HG02840 (cell line): ENCODE data around the gene ZNHIT3.
A peak's percentile ranks its signal among the peaks of the same experiment; 100 is the strongest.
"Not testable (repeated sequence)": the region's sequence is repeated elsewhere in the genome, so short reads cannot be mapped to it uniquely, and the experiment has no call there.

ENCODE experiments used
- ATAC-seq: cut with Tn5 transposase; IDR thresholded peaks from one replicate; pipeline ENCODE4 v1.9.1; 2021; ENCODE audit warnings: mild to moderate bottlenecking, moderate library complexity, moderate number of reproducible peaks; ENCODE audit not compliant: unreplicated experiment, low FRiP score

The ZNHIT3 gene

DNA sequence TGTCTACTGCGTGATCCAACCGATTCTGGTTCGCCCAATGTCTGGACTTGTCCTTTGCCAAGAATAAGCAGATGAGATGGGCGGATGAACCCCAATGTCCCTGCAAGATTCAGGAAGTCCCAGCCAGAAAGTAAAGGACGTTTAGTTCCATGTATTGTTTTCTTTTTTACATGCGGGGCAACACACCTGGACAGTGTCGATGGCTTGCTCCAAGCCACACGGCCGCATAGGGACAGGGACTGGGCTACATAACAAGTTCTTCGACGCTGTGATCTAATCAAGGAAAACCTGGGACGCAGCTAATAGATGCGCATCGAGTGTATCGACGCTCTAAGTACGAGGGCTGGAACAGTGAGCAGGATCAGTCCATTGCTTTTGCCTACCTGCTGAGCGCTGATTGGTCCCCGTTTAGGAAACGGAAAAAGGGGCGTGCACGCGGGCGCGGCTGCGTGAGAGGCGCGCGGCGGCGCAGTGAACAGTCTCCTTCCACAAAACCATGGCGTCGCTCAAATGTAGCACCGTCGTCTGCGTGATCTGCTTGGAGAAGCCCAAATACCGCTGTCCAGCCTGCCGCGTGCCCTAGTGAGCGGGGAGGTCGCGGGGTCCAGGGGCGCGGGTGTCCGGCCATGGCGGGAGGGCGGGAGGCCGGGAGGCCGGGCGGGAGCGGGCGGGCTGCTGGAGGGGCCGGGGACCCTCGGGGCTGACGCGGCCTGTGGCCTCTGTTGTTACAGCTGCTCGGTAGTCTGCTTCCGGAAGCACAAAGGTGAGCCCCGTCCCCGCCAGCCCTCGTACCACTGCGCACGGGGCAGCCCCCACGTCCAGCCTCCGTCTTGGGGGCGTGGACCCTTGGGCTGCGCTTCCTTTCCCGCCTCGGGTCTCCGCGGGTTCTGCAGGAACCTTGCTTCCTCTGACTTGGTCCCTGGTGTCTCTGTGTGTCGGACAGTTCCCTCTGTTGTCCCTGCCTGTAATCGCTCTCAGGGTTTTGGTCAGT lies at the start of gene ZNHIT3:
TSS of gene ZNHIT3 (plus strand) at position 478 of the 991 bp plus-strand sequence. CDS start at position 497, 19 bp downstream.
- ATAC-seq = peak; percentile 80

- not testable (repeated sequence) for ATAC-seq
Observed at GRCh38 chr17:36441792-36442191, 44.7 kb upstream of the ZNHIT3 start.

- ATAC-seq = no peak
Observed at GRCh38 chr17:36443777-36444176, 42.7 kb upstream of the ZNHIT3 start.

DNA sequence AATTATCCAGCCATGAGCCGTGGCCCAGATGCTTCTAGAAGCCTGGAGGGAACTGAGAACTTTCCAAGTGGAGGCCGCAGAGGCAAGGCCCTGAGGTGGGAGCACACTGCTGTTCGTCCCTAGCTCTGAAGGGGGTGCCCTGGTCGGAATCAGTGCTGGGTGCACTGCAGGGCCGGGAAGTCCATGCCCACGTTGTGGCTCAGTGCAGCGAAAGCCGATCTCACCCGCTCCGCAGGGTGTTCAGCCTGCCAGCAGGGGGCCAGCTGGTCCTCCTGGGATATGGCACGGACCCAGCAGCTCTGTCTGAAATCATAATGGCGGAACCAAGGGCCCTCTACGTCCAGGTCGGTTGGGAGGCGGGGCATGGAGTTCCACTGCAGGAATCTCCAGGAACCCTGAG lies 36.5 kb upstream of the ZNHIT3 start:
- ATAC-seq = not testable (repeated sequence)

DNA sequence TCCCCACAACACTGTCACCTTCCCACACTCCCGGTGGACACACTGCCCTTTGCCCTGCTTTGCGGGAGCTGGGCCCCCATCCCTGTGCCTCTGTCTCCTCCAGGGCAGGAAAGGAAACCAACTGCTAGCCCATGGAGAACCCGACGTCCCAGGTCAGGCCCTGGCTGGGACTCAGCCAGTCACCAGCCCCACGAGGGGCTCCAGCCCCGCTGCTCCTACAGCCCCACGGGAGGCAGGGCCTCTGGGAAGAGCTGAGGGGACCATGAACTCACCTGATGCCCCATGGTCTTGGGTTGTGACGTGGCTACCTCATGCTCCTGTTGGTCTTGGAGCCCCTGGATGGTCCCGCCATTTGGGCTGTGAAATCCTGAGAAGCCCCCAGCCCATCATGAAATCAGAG lies 33.6 kb upstream of the ZNHIT3 start:
- ATAC-seq = not testable (repeated sequence)

GRCh38 chr17:36457701-36458100 lies 28.8 kb upstream of the ZNHIT3 start:
- not testable (repeated sequence) for ATAC-seq

GRCh38 chr17:36459045-36459444 lies 27.4 kb upstream of the ZNHIT3 start:
- no peak for ATAC-seq

DNA sequence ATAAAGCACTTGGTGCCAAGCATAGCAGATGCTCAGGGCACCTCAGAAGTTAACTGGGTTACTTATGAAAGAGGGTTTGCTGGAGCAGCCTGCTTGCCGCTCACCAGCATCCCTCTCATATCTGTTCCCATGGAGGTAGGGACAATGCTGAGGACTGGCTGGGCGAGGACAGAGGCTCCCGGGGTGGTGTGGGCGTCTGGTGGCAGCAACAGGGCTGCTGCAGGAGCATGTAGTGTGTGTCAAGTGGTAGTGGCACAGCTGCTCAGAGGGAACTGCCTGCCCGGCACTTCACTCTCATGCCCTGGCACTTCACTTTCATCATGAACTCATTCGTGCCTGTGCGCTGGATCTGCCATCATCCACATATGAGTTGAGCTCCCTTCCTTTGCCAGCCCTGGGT lies 26.9 kb upstream of the ZNHIT3 start:
- no peak for ATAC-seq

- ATAC-seq = no peak
Observed at GRCh38 chr17:36460265-36460937, 26.1 kb upstream of the ZNHIT3 start.

- ATAC-seq = no peak
Observed at GRCh38 chr17:36461330-36462110, 25.0 kb upstream of the ZNHIT3 start.

DNA sequence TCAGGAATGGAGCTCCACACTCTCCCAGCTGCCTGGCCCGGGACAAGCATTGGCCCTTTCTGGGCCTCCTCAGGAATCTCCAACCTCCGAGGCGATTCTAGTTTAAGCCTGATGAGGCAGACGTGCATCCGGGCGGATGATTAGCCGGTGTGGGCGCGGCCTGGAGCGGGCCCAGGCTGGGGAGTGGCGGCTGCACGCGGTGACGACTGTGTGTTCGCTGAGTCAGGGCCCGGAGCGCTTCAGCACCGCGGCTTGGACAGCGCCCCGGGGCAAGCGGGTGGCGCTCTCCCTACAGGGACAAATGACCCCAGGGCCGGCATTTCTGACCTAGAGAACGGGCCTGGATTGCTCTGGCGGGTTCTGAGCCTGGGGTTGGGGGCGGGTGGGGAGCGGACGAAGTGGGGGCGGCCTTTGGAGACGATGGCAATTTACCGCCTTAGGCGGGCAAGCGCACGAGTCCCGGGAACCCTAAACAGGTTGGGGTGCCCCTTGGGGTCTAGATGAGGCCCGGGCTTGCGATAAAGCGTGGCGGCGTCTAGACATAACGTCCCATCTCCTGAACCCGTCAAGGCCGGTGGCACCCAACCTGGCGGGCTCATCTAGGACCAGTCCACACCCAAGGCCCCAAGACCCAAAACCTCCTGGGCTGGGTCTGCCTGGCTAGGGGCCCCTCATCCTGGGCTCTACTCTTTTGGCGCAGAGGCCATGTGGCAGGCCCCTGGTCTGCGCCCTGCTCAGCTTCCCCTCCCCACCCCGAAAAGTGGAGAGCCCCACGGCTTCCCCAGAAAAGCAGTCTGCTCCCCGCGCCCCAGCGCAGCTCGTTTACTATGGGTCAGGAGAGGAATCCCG lies 22.3 kb upstream of the ZNHIT3 start:
- ATAC-seq = no peak

GRCh38 chr17:36464765-36465088 lies 21.8 kb upstream of the ZNHIT3 start:
- no peak for ATAC-seq

DNA sequence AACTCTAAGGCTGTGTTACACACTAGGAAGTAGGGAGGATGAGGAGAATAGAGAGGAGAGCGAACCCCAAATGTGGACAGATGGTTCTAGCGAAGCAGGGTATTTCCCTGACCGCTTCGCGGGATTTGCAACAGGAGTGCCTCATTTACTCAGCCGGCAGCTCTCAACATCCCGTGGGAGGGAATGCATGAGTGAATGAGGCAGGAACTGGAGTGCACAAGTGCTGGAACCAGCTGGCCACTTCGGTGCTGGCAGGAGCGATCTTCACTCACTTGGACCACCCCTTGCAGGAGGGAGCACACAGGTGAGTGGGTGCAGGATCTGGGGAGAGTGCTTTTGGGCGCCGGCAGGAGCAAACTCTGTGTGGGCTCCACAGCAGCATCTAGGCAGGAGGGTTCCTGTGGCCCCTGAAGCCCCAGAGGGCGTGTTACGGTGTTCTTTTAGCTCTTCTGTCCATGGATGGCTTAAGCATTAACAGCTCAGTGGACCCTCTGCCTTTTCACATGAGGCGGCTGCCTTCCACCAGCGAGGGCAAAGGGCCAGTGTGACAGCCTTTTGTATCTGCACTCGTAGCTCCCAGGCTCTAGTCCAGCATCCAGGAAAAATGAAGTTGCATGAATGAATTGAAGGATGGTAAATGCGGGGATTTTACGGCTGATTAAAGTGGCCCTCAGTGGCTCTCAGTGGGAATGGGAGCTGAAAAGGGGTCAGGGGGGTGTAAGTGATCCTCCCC lies 17.4 kb upstream of the ZNHIT3 start:
- no peak for ATAC-seq

DNA sequence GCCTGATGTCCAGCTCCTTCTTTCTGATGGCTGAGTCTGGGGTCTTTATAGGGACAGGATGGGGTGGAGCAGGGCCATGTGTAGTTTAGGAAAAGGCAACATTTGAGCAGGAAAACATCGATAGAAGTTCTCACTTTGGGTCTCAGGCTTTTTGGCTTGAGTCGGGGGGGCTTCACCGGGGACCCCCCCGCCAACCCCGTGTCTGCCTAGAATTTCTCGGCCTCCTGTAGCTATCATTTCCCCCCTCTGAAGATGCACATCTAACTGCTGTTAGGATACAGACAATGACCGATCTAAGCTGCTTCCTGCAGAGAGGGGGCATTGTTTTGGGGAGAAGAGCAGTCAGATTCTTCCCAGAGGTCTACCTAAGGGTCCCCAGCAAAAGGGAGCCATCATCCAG lies 16.7 kb upstream of the ZNHIT3 start:
- ATAC-seq = no peak

- ATAC-seq = no peak
Observed at GRCh38 chr17:36470499-36470898, 16.0 kb upstream of the ZNHIT3 start.

DNA sequence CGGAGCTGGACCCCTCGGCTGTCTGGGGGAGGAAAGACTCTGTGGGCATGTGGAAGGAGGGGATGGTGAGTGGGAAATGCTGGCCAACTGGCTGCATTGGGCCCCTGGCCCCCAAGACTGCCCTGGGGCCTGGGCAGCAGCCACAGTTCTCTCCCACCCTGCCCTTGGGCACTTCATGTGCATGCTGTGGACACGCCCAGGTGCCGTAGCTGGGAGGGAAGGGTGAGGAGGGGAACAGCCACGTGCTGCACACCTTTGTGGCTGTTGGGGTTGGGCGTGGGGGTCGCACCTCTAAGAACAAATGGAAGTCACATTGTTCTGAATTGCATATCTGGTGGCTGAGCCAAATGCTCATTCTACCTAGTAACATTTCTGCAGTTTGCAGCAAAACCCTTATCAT lies 11.9 kb upstream of the ZNHIT3 start:
- ATAC-seq = no peak

DNA sequence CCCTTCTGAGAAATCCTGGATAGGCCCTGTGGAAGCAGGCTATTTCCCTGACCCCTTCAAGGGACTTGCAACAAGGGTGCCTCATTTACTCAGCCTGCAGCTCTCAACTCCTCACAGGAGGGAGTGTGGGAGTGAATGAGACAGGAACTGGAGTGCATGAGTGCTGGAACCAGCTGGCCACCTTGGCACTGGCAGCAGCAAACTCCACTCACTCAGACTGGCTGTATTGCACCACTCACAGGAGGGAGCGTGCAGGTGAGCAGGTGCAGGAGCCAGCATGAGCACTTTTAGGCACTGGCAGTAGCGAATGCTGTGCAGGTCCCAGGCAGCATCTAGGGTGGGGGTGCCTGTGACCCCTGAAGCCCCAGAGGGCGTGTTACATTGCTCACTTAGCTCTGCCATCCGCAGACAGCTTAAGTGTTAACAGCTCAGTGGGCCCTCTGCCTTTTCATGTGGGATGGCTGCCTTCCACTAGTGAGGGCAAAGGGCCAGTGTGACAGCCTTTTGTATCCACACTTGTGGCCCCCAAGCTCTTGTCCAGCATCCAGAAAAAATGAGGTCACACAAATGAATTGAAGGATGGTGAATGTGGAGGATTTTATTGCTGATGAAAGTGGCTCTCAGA lies 11.0 kb upstream of the ZNHIT3 start:
- no peak for ATAC-seq

- ATAC-seq = no peak
Observed at GRCh38 chr17:36481829-36482228, 4.7 kb upstream of the ZNHIT3 start.
